Effector memory CD8-positive, alpha-beta T cell (primary cell): ENCODE data around the gene TCEA3.

Experiments used
- ATAC-seq: fragments of 150-1000 bp; cut with Tn5 transposase; replicated peaks from 2 replicates; pipeline ENCODE4 v1.10.0; 2021; ENCODE audit warnings: mild to moderate bottlenecking, moderate library complexity
- DNase-seq, 3 experiments: peaks; one replicate each; pipeline ENCODE4 v3.0.0; 2021
- H3K27ac Mint-ChIP-seq, 2 donors: one replicate each; pipeline ENCODE4 v1.8.0; 2022; ENCODE audit warnings: mild to moderate bottlenecking in 2 of 2, mixed read lengths in 2 of 2, moderate library complexity in 2 of 2
- H3K27me3 Mint-ChIP-seq, 2 donors: one replicate each; pipeline ENCODE4 v1.8.0; 2022; ENCODE audit warnings: mixed read lengths in 2 of 2
- H3K36me3 Mint-ChIP-seq: one replicate; pipeline ENCODE4 v1.8.0; 2022; ENCODE audit warnings: mild to moderate bottlenecking, moderate library complexity, mixed read lengths; ENCODE audit not compliant: insufficient read depth
- H3K4me1 Mint-ChIP-seq, 2 donors: one replicate each; pipeline ENCODE4 v1.8.0; 2022; ENCODE audit warnings: low read depth in 2 of 2, mixed read lengths in 2 of 2
- H3K4me3 Mint-ChIP-seq, 2 donors: one replicate each; pipeline ENCODE4 v1.8.0; 2022; ENCODE audit warnings: mild to moderate bottlenecking in 2 of 2, mixed read lengths in 2 of 2, moderate library complexity in 2 of 2
- H3K9me3 Mint-ChIP-seq, 2 donors: one replicate each; pipeline ENCODE4 v1.8.0; 2022; ENCODE audit warnings: mixed read lengths in 2 of 2

Gene TCEA3

GRCh38 chr1:23402286-23403037 lies 22.1 kb downstream of the TCEA3 start:
- H3K4me3 Mint-ChIP-seq: no peak overlapping the region
- no peaks in the 10 kb centered on the region for H3K27me3 Mint-ChIP-seq
- H3K27ac Mint-ChIP-seq: peak overlapping the region in 1 of 2 donors; percentile 35
- ATAC-seq (no peak), DNase-seq (no peak)
- peaks cover 4% of the 10 kb centered on the region in 2 donors for H3K4me1 Mint-ChIP-seq
- no peaks in the 10 kb centered on the region for H3K36me3 Mint-ChIP-seq
- no peaks in the 10 kb centered on the region for H3K9me3 Mint-ChIP-seq

GRCh38 chr1:23401313-23401712 lies 23.2 kb downstream of the TCEA3 start:
- Mint-ChIP-seq H3K36me3 (no peaks in the 10 kb centered on the region), H3K4me3 (no peak overlapping the region), H3K27ac (peak overlapping the region in 1 of 2 donors; percentile 35)

GRCh38 chr1:23400324-23401114 lies 24.0 kb downstream of the TCEA3 start:
- Mint-ChIP-seq H3K36me3 (no peaks in the 10 kb centered on the region), H3K27ac (no peak overlapping the region), H3K4me1 (peaks cover 4% of the 10 kb centered on the region in 2 donors), H3K27me3 (no peaks in the 10 kb centered on the region), H3K4me3 (no peak overlapping the region), H3K9me3 (no peaks in the 10 kb centered on the region)
- ATAC-seq (no peak), DNase-seq (no peak)

More at GRCh38 chr1:23401313-23401712, 23.2 kb downstream of the TCEA3 start:
- H3K27me3 Mint-ChIP-seq: no peaks in the 10 kb centered on the region
- ATAC-seq (no peak), DNase-seq (no peak)
- peaks cover 4% of the 10 kb centered on the region in 2 donors for H3K4me1 Mint-ChIP-seq
- H3K9me3 Mint-ChIP-seq: no peaks in the 10 kb centered on the region

- no peak for DNase-seq
- H3K4me3 Mint-ChIP-seq: no peak overlapping the region
- H3K27me3 Mint-ChIP-seq: no peaks in the 10 kb centered on the region
- no peaks in the 10 kb centered on the region for H3K9me3 Mint-ChIP-seq
- no peaks in the 10 kb centered on the region for H3K36me3 Mint-ChIP-seq
- peaks cover 2 to 3% of the 10 kb centered on the region in 2 donors for H3K4me1 Mint-ChIP-seq
- no peak for ATAC-seq
- H3K27ac Mint-ChIP-seq: no peak overlapping the region
Observed at GRCh38 chr1:23399229-23399628, 25.3 kb downstream of the TCEA3 start.

- H3K9me3 Mint-ChIP-seq: no peaks in the 10 kb centered on the region
- ATAC-seq: no peak
- H3K27me3 Mint-ChIP-seq: no peaks in the 10 kb centered on the region
- H3K36me3 Mint-ChIP-seq: no peaks in the 10 kb centered on the region
- DNase-seq: no peak
- H3K4me1 Mint-ChIP-seq: no peaks in the 10 kb centered on the region
- H3K27ac Mint-ChIP-seq: no peak overlapping the region
- H3K4me3 Mint-ChIP-seq: no peak overlapping the region
Observed at GRCh38 chr1:23397908-23398307, 26.6 kb downstream of the TCEA3 start.

DNA sequence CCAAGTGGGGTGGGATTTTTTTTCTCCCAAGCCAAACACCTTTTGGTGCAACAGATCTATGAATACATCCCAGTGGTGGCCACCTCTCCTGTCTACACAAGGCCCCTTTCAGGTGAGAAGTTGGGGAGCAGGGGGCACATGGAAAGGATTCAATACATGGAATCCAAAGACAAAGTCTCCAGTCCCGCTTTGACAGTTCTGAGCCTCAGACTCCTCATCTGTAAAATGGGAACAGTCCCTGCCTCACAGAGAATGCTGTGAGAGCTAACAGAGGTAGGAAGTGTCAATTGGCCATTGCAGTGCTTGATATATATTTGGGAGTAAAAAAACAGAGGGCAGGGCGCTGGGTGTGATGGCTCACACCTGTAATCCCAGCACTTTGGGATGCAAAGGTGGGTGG lies 28.2 kb downstream of the TCEA3 start:
- DNase-seq: no peak
- Mint-ChIP-seq H3K4me3 (no peak overlapping the region), H3K27me3 (no peaks in the 10 kb centered on the region), H3K9me3 (no peaks in the 10 kb centered on the region), H3K36me3 (no peaks in the 10 kb centered on the region), H3K4me1 (no peaks in the 10 kb centered on the region), H3K27ac (no peak overlapping the region)
- no peak for ATAC-seq

DNA sequence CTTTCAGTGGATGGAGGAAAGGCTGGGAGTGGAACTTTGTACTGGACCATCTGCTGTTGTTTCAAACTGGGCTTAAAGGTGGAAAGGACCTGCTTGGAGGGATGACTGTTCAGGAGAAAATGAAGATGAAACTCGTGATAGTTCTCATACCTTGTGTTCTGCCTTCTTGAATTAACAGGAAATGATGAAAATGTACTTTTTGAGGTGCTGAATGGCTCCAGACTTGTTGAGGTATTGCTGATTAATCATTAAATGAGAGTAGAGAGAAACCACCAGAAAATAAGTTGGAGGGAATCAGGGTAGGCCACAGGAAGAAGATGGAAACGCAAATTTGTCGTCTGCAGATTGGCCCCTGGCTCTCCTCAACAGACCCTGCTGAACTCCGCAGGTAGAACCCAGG lies 28.7 kb downstream of the TCEA3 start:
- no peaks in the 10 kb centered on the region for H3K36me3 Mint-ChIP-seq
- no peak for DNase-seq
- H3K9me3 Mint-ChIP-seq: no peaks in the 10 kb centered on the region
- no peak for ATAC-seq
- H3K27ac Mint-ChIP-seq: no peak overlapping the region
- no peaks in the 10 kb centered on the region for H3K4me1 Mint-ChIP-seq
- no peak overlapping the region for H3K4me3 Mint-ChIP-seq
- H3K27me3 Mint-ChIP-seq: no peaks in the 10 kb centered on the region

- Mint-ChIP-seq H3K4me1 (no peaks in the 10 kb centered on the region), H3K27me3 (no peaks in the 10 kb centered on the region), H3K4me3 (no peak overlapping the region), H3K27ac (no peak overlapping the region), H3K36me3 (no peaks in the 10 kb centered on the region), H3K9me3 (no peaks in the 10 kb centered on the region)
- no peak for DNase-seq
- no peak for ATAC-seq
Observed at GRCh38 chr1:23395154-23395724, 29.3 kb downstream of the TCEA3 start.

DNA sequence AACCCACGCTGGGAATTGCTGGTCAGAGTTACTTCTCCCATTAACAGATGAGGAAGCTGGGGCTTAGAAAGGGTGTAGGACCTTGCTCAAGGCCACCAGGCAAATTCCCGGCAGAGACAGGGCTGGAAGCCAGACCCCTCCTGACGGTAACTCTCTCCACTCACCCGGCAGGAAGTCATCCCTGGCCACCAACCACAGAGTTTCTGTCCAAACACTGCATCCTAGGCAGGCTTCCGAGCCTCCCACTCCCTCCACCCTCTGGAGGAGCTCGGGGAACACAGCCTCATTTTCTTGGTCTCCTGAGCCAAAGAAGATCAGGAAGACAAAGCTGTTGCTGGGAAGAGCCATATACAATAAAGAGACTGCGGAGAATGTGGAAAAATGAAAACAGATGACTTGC lies 29.9 kb downstream of the TCEA3 start:
- Mint-ChIP-seq H3K4me3 (no peak overlapping the region), H3K9me3 (no peaks in the 10 kb centered on the region), H3K4me1 (no peaks in the 10 kb centered on the region), H3K36me3 (no peaks in the 10 kb centered on the region), H3K27ac (no peak overlapping the region), H3K27me3 (no peaks in the 10 kb centered on the region)
- DNase-seq (no peak), ATAC-seq (no peak)

DNA sequence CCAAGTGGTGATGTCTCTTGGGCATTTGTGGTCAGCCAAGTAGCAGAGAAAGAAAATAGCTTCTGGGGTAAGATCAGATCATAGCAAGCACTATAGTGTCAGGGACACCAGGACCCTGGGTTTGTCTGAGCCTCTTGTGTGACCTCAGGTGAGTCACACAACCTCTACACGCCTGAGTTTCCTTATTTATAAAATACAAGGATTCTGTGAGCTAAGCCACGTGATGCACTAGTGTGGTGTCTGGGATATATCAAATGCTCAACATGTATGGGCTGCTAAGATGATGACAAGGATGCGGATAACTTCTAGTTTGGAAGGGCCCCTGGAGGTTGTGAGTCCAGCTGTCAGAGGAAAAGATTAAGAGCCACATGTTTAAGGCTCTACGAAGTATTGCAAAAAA lies 30.4 kb downstream of the TCEA3 start:
- Mint-ChIP-seq H3K27me3 (no peaks in the 10 kb centered on the region), H3K4me1 (no peaks in the 10 kb centered on the region), H3K36me3 (no peaks in the 10 kb centered on the region), H3K4me3 (no peak overlapping the region), H3K9me3 (no peaks in the 10 kb centered on the region), H3K27ac (no peak overlapping the region)
- DNase-seq (no peak), ATAC-seq (no peak)

DNA sequence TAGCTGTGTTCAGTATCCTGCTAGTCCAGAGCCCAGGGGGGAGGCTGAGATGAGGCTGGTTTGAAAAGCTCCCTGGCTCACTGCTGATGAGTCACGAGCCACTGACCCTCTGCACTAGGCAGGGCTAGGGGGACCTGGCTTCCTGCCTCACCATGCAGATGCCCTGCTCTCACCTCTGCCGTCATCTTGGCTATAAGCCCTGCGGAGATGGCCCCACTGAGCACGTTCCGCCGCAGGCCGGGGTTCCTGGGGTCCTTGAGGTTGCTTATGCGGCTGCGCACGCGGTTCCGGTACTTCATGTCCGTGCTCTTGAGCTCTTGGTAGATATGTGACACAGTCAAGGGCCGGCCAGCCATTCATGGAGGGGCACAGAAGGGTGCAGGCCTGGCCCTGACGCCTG lies 30.8 kb downstream of the TCEA3 start:
- Mint-ChIP-seq H3K9me3 (no peaks in the 10 kb centered on the region), H3K36me3 (no peaks in the 10 kb centered on the region), H3K4me1 (no peaks in the 10 kb centered on the region), H3K27ac (no peak overlapping the region), H3K27me3 (no peaks in the 10 kb centered on the region), H3K4me3 (no peak overlapping the region)
- DNase-seq (no peak), ATAC-seq (no peak)

DNA sequence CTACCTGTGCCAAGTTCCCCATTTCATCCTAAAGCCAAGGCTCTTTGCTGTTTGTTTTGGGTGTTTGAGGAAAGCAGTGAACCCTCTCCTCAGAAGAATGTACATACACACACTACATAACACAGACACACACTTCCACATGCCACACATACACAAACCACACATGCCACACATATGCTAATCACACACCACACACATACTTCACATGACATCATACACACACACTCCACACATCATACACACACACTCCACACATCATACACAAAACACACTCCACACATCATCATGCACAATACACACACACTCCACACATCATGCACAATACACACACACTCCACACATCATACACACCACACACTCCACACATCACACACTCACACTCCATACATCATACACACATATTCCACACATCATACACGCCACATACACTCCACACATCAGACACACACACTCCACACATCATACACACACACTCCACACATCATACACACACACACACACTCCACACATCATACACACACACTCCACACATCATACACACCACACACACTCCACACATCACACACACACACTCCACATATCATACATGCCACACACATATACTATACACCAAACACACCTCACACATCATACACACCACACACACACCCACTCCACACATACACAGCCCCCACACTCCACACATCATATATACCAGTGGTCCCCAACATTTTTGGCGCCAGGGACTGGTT lies 32.3 kb downstream of the TCEA3 start:
- no peak overlapping the region for H3K27ac Mint-ChIP-seq
- peaks cover 1 to 3% of the 10 kb centered on the region in 2 donors for H3K27me3 Mint-ChIP-seq
- H3K9me3 Mint-ChIP-seq: no peaks in the 10 kb centered on the region
- DNase-seq: no peak
- H3K36me3 Mint-ChIP-seq: no peaks in the 10 kb centered on the region
- no peaks in the 10 kb centered on the region for H3K4me1 Mint-ChIP-seq
- no peak overlapping the region for H3K4me3 Mint-ChIP-seq
- no peak for ATAC-seq

DNA sequence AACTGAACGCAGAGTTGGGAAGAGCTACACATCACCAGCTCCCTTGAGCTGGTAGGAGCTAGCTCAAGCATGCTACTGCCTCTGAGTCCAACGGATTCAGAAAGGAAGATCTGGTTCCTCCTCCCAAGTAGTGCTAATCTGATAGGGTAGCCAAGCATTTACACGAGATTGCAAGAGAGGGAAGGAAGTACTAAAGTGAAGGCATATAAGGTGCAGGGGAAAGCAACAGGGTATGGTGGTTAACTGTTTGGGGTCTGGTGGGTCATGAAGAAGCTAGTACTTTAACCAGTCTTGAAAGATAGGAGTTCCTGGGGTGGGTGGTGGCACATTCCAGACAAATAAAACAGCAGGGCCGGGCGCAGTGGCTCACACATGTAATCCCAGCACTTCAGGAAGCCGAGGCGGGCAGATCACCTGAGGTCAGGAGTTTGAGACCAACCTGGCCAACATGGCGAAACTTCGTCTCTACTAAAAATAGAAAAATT lies 34.7 kb downstream of the TCEA3 start:
- ATAC-seq (no peak), DNase-seq (no peak)
- Mint-ChIP-seq H3K27me3 (peaks cover 5 to 9% of the 10 kb centered on the region in 2 donors), H3K36me3 (no peaks in the 10 kb centered on the region), H3K4me1 (no peaks in the 10 kb centered on the region), H3K27ac (no peak overlapping the region), H3K4me3 (no peak overlapping the region), H3K9me3 (no peaks in the 10 kb centered on the region)
